ENCODE data around the gene DCLK1.

GRCh38 chr13:36142735-36143134, 11.6 kb upstream of the DCLK1 start:
- TF ChIP-seq POLR2A (IDR thresholded peaks at IDR 0.05; ENCODE audit: low read depth) (no peak), POLR2AphosphoS5 (IDR thresholded peaks at IDR 0.05) (no peak)

Measured in esophagus muscularis mucosa (tissue), 2 donors.